NCI-H2227 (cell line): Measurements from ENCODE around the gene LIN28A.

Experiments used
- DNase-seq: peaks from one replicate; lab custom pipeline; 2025; ENCODE audit not compliant: unreplicated experiment; lab: John Stamatoyannopoulos, UW

LIN28A gene

DNA sequence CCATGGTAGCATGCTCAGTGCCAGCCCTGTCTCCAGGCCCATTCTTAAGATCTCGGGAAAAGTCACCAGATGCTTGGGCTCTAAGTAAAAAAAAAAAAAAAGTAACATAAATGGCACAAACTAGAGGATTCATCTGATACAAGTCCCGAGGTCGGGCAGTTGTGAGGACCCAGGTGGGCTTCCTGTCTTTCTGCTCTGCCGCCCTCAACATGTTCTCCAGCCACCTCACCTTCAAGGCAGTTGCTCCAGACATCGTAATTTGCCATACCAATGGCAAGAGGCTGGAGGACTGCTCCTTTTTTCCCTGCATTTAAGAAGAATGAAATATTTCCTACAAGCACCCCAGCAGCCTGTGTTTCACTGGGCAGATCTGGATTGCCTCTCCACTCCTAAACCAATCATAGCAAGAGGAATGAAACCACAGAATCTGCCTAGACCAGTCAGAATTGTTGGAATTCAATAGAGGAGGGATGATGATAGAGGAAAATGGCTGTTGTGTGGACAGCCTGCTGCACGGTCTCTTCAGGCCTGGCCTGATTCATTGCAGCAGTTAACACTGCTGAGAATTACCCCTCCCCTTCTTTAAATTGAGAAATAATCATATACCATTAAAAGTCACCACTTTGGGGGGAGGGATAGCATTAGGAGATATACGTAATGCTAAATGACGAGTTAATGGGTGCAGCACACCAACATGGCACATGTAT, 67.0 kb downstream of the LIN28A start:
- peak; percentile 53 for DNase-seq

DNA sequence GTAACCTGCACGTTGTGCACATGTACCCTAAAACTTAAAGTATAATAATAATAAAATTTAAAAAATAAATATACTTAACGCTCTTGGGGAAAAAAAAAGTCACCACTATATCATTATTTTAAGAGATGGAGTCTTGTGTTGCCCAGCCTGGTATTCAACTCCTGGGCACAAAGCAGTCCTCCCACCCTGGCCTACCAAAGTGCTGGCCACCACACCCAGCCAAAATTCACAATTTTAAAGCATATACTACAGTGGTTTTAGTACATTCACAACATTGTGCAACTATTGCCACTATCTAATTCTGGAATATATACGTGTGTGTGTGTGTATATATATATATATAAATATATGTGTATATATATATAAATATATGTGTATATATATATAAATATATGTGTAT, 67.5 kb downstream of the LIN28A start:
- DNase-seq = no peak

DNA sequence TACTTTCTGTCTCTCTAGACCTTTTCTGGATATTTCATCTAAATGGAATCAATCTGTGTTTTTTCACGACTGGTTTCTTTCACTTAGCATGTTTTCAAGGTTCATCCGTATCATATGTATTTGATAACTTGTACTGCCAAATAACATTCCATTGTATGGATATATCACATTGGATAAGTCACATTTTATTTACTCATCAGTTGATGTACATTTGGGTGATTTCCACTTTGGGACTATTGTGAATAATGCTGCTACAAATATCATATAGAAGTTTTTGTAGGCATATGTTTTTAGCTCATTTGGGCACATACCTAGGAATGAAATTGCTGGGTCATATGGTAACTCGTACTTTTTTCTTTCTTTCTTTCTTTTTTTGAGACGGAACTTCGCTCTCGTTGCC, 68.4 kb downstream of the LIN28A start:
- no peak for DNase-seq
